OCI-LY7 (cell line): ENCODE results near the gene SRP54. TPM values are rescaled to one million over a fixed set of nuclear protein-coding genes. Genes with fewer than 3 reads are reported as not detected.

ENCODE experiments used
- BruUV-seq: library from RNA; stranded (reverse); fragments of 400-500 nt; replicated peaks from 2 replicates; lab custom pipeline; 2021; lab: Mats Ljungman, UMichigan
- CTCF ChIA-PET: fragments of 300-600 bp; sonication (Branson Sonifier 250); formaldehyde crosslinking; loops from one replicate; lab custom pipeline; 2022; ENCODE audit warnings: antibody characterized with exemption; ENCODE audit not compliant: unreplicated experiment; lab: Charles Lee
- POLR2A ChIA-PET: fragments of 300-600 bp; sonication (Branson Sonifier 250); formaldehyde crosslinking; loops from one replicate; lab custom pipeline; 2022; ENCODE audit warnings: antibody characterized with exemption; lab: Charles Lee
- DNase-seq: peaks from one replicate; pipeline ENCODE4 v3.0.0-alpha.2; 2015; ENCODE audit warnings: low spot score
- H2AFZ ChIP-seq: fragments of 200-600 bp; sonication (generic), shearing (Covaris generic); 2 replicates; pipeline ENCODE4 v1.6.1; 2014; ENCODE audit warnings: mild to moderate bottlenecking, antibody characterized with exemption, low read length, moderate library complexity
- H3K27ac ChIP-seq: fragments of 200-600 bp; sonication (generic); 2 replicates; pipeline ENCODE4 v1.5.1; 2014; ENCODE audit warnings: mixed run types, low read depth, mild to moderate bottlenecking, moderate library complexity, low read length, inconsistent platforms; ENCODE audit not compliant: poor library complexity, severe bottlenecking
- H3K36me3 ChIP-seq: fragments of 200-600 bp; sonication (generic); 2 replicates; pipeline ENCODE4 v1.6.1; 2014; ENCODE audit warnings: mild to moderate bottlenecking, antibody characterized with exemption, low read length, moderate library complexity, mixed read lengths; ENCODE audit not compliant: insufficient read depth
- H3K4me1 ChIP-seq: fragments of 200-600 bp; sonication (generic); 2 replicates; pipeline ENCODE4 v1.5.1; 2014; ENCODE audit warnings: mild to moderate bottlenecking, low read length; ENCODE audit not compliant: insufficient read depth, poor library complexity, severe bottlenecking
- H3K4me2 ChIP-seq: fragments of 200-600 bp; sonication (generic); 2 replicates; pipeline ENCODE4 v1.6.1; 2014; ENCODE audit warnings: mild to moderate bottlenecking, low read length
- H3K4me3 ChIP-seq: fragments of 200-600 bp; sonication (generic); 2 replicates; pipeline ENCODE4 v1.5.1; 2014; ENCODE audit warnings: mild to moderate bottlenecking, low read depth, low read length; ENCODE audit not compliant: poor library complexity, severe bottlenecking
- H3K79me2 ChIP-seq: fragments of 200-600 bp; sonication (generic); 2 replicates; pipeline ENCODE4 v1.6.1; 2016; ENCODE audit warnings: low read depth, mild to moderate bottlenecking, low read length, moderate library complexity, mixed read lengths; ENCODE audit not compliant: insufficient read depth
- H3K9me2 ChIP-seq: fragments of 200-600 bp; sonication (generic); 2 replicates; pipeline ENCODE4 v1.6.1; 2016; ENCODE audit warnings: mild to moderate bottlenecking, low read length, mixed read lengths; ENCODE audit not compliant: insufficient read depth
- H3K9me3 ChIP-seq: fragments of 200-600 bp; sonication (generic); 2 replicates; pipeline ENCODE4 v1.6.1; 2014; ENCODE audit warnings: mild to moderate bottlenecking, mixed run types, low read length, mixed read lengths
- H4K20me1 ChIP-seq: fragments of 200-600 bp; sonication (generic); 2 replicates; pipeline ENCODE4 v1.6.1; 2014; ENCODE audit warnings: mild to moderate bottlenecking, antibody characterized with exemption, low read length, moderate library complexity, mixed read lengths; ENCODE audit not compliant: insufficient read depth
- CTCF ChIP-seq: fragments of 200-600 bp; sonication (generic); conservative IDR thresholded peaks from 2 replicates; pipeline ENCODE4 v1.5.1; 2014; ENCODE audit warnings: mild to moderate bottlenecking, antibody characterized with exemption, low read length, moderate library complexity, mixed read lengths
- EZH2phosphoT487 ChIP-seq: fragments of 200-600 bp; sonication (generic); IDR thresholded peaks from 2 replicates; pipeline ENCODE4 v1.6.1; 2018; ENCODE audit warnings: low read depth, borderline replicate concordance, mild to moderate bottlenecking, mixed run types, antibody characterized with exemption, low read length, moderate library complexity, mixed read lengths
- intact Hi-C: fragments of 100-400 bp; cut with micrococcal nuclease; formaldehyde crosslinking; loops from one replicate; pipeline ENCODE4 v1.10.0; 2022; ENCODE audit not compliant: unreplicated experiment
- total RNA-seq, 2 experiments: library from RNA; depleted of rRNA in 1 of 2; stranded (reverse); fragments of >200 nt in 1 of 2; shearing (Covaris generic) in 1 of 2; gene quantifications; 2 replicates each; pipeline ENCODE4 v1.2.3, GENCODE V29; 2014 to 2022

SRP54 gene
- total RNA-seq, 2 experiments from 2014 or later = 50.9 to 86.0 TPM

GRCh38 chr14:35047976-35048513, 65.3 kb downstream of the SRP54 start:
- Histone ChIP-seq H3K4me2 (peak overlapping the region; percentile 6; the same call in 1 of the 2 replicates), H2AFZ (no peak overlapping the region), H3K4me3 (no peak overlapping the region), H3K27ac (no peak overlapping the region), H4K20me1 (no peaks in the 10 kb centered on the region), H3K36me3 (no peaks in the 10 kb centered on the region), H3K4me1 (peaks cover 18% of the 10 kb centered on the region), H3K9me3 (no peaks in the 10 kb centered on the region), H3K79me2 (peaks cover 7% of the 10 kb centered on the region; the same call in 1 of the 2 replicates), H3K9me2 (no peaks in the 10 kb centered on the region)
- no peak for DNase-seq
- ChIA-PET CTCF (no interaction called here), POLR2A (interaction anchor here (0.5 to 3.0 kb wide), 4 partner anchors 75 to 366 kb away, joined by 3 to 19 read pairs (median 6); partner anchors contain the start of genes PPP2R3C and PRORP)
- intact Hi-C loops = loop anchor here (2.0 to 5.0 kb wide), 3 partner anchors 175 to 759 kb away; partner anchors contain the start of genes NFKBIA and RALGAPA1
- TSS peak; percentile 76 for BruUV-seq
- TF ChIP-seq EZH2phosphoT487 = no peak
- no peak for TF ChIP-seq CTCF

- no peak overlapping the region for H3K4me2 ChIP-seq
- no peaks in the 10 kb centered on the region for H3K9me2 ChIP-seq
- no peaks in the 10 kb centered on the region for H3K9me3 ChIP-seq
- peaks cover 9% of the 10 kb centered on the region for H3K4me1 ChIP-seq
- no peak overlapping the region for H3K27ac ChIP-seq
- no TSS peak for BruUV-seq
- CTCF ChIA-PET = no interaction called here
- H2AFZ ChIP-seq = no peak overlapping the region
- no peak overlapping the region for H3K4me3 ChIP-seq
- intact Hi-C loops = no loop called here
- DNase-seq = no peak
- POLR2A ChIA-PET = interaction anchor here (0.8 kb wide), 1 partner anchor 14 kb away, joined by 6 read pairs; no protein-coding TSS in a partner anchor
- H4K20me1 ChIP-seq = no peaks in the 10 kb centered on the region
- TF ChIP-seq EZH2phosphoT487 (no peak), CTCF (no peak)
- 0 out of 2 replicates have a peak, but pooled peaks cover 4% of the 10 kb centered on the region for H3K36me3 ChIP-seq
- H3K79me2 ChIP-seq = peaks cover 7% of the 10 kb centered on the region; the same call in 1 of the 2 replicates
These were observed 67.9 kb downstream of the SRP54 start for GRCh38 chr14:35050652-35051051.

GRCh38 chr14:35051796-35052195, 69.0 kb downstream of the SRP54 start:
- ChIA-PET CTCF (no interaction called here), POLR2A (interaction anchor here (0.6 to 1.1 kb wide), 2 partner anchors 12 to 368 kb away, joined by 3 read pairs; no protein-coding TSS in a partner anchor)
- H3K9me3 ChIP-seq = no peaks in the 10 kb centered on the region
- H3K4me3 ChIP-seq = no peak overlapping the region
- intact Hi-C loops = no loop called here
- H3K79me2 ChIP-seq = peaks cover 7% of the 10 kb centered on the region; the same call in 1 of the 2 replicates
- H3K4me2 ChIP-seq = no peak overlapping the region
- no peaks in the 10 kb centered on the region for H4K20me1 ChIP-seq
- peaks cover 9% of the 10 kb centered on the region for H3K4me1 ChIP-seq
- BruUV-seq = no TSS peak
- DNase-seq = no peak
- no peaks in the 10 kb centered on the region for H3K9me2 ChIP-seq
- no peak for TF ChIP-seq CTCF
- no peak for TF ChIP-seq EZH2phosphoT487
- H3K27ac ChIP-seq = no peak overlapping the region
- no peak overlapping the region for H2AFZ ChIP-seq
- H3K36me3 ChIP-seq = 0 out of 2 replicates have a peak, but pooled peaks cover 4% of the 10 kb centered on the region
